OCI-LY1 (cell line): ENCODE data around the gene PSG6.
"Not testable (repeated sequence)": the region's sequence is repeated elsewhere in the genome, so short reads cannot be mapped to it uniquely, and the experiment has no call there.

Source experiments
- EZH2 ChIP-seq: fragments of 200-600 bp; sonication (generic), shearing (Covaris generic); IDR thresholded peaks from 2 replicates; pipeline ENCODE4 v1.8.0; 2017; ENCODE audit warnings: borderline replicate concordance, mixed run types, mild to moderate bottlenecking, antibody characterized with exemption, low read length, moderate library complexity, mixed read lengths
- TF ChIP-seq, protein P1 (sequence below): fragments of 200-600 bp; sonication (generic), shearing (Covaris generic); IDR thresholded peaks from 2 replicates; pipeline ENCODE4 v1.5.1; 2017; ENCODE audit warnings: mild to moderate bottlenecking, antibody characterized with exemption, low read length, moderate library complexity, mixed read lengths

DNA sequence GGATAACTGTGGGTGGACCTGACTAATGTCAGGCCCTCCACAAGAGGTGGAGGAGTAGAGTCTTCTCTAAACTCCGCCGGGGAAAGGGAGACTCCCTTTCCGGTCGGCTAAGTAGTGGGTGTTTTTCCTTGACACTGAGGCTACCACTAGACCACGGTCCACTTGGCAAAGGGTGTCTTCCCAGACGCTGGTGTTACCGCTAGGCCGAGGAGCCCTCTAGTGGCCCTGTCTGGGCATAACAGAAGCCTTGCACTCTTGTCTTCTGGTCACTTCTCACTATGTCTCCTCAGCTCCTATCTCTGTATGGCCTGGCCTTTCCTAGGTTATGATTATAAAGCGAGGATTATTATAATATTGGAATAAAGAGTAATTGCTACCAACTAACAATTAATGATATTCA is 5.4 kb upstream of the PSG6 start:
- TF ChIP-seq, protein P1, sequence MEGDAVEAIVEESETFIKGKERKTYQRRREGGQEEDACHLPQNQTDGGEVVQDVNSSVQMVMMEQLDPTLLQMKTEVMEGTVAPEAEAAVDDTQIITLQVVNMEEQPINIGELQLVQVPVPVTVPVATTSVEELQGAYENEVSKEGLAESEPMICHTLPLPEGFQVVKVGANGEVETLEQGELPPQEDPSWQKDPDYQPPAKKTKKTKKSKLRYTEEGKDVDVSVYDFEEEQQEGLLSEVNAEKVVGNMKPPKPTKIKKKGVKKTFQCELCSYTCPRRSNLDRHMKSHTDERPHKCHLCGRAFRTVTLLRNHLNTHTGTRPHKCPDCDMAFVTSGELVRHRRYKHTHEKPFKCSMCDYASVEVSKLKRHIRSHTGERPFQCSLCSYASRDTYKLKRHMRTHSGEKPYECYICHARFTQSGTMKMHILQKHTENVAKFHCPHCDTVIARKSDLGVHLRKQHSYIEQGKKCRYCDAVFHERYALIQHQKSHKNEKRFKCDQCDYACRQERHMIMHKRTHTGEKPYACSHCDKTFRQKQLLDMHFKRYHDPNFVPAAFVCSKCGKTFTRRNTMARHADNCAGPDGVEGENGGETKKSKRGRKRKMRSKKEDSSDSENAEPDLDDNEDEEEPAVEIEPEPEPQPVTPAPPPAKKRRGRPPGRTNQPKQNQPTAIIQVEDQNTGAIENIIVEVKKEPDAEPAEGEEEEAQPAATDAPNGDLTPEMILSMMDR = peak; percentile 59
- not testable (repeated sequence) for TF ChIP-seq EZH2
